ENCODE measurements around the gene ANKRD63.

The ANKRD63 gene

DNA sequence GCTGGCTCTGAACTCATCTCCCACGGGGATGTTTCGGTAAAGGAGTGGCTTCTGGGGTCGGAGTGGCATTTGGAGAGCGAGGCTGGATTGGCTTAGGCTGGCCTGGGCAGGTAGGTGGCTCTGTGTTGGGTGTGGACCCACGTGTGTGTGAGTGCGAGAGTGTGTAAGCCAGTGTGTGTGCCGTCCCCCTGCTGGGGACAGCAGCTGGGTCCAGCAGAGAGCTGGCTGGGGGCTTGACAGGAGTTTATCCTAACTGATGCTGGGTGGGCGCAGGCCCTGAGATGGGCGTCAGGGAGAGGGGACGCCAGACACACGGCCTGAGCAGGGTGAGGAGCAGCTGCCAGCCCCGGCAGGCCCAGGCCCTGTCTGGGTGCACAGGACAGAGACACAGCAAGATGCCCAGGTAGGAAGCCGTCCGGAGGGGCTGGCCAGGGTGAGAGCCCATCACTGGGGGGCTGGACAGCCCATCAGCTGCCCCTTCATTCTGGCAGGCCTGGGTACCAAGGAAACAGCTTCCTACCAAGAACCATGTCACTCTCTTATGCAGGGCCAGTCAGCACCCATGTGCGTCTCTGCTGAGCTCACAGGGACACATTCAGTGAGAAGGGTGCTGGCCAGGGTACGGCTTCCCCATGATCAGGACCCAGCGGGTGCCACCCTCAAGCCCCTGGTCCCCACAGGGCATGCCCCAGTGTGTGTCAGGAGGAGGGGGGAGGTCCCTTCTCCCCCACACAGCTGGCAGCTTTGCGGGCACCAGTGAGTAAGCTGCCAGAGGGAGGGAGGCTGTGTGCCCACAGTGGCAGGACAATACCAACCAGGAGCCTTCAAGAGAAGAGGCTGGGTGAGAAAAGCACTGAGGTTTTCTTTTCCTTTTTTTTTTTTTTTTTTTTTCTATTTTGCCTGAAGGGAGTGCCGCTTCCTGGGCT, 42.9 kb downstream of the ANKRD63 start:
- DNase-seq, result no peak

DNA sequence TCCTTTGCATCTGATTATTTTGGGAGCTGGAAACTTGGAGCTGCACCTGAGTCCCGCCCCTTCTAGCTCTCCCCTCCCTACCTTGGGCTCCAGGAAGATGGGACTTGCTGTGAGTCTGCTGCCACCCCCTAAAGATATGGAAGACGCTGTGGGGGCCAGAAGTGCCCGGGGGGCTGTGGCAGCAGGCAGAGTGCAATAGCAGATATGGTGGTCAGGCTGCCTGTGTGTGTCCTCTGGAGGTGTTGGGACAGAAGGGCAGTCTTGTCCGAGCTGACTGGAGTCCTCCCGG, 43.5 kb downstream of the ANKRD63 start:
- DNase-seq, result no peak

- peak; percentile 45 for DNase-seq
These were observed 44.1 kb downstream of the ANKRD63 start, which contains the start of gene PAK6 for GRCh38 chr15:40238532-40239403. TSS of gene PAK6 (plus strand) at chr15:40239063. CDS start at chr15:40264786, 25,723 bp downstream.

GRCh38 chr15:40235201-40235885, 47.5 kb downstream of the ANKRD63 start:
- DNase-seq, result no peak

GRCh38 chr15:40234783-40235182, 48.1 kb downstream of the ANKRD63 start:
- no peak for DNase-seq

- DNase-seq, result no peak
These were observed 48.9 kb downstream of the ANKRD63 start for GRCh38 chr15:40233727-40234577.

GRCh38 chr15:40232625-40233070, 50.2 kb downstream of the ANKRD63 start:
- no peak for DNase-seq

Measured in stimulated activated CD4-positive, alpha-beta T cell treated with anti-CD3 and anti-CD28 coated beads, Interleukin-4, amount 100 ng/mL, for 1 hour (primary cell).